Measurements from ENCODE around the gene C2CD2L.

DNA sequence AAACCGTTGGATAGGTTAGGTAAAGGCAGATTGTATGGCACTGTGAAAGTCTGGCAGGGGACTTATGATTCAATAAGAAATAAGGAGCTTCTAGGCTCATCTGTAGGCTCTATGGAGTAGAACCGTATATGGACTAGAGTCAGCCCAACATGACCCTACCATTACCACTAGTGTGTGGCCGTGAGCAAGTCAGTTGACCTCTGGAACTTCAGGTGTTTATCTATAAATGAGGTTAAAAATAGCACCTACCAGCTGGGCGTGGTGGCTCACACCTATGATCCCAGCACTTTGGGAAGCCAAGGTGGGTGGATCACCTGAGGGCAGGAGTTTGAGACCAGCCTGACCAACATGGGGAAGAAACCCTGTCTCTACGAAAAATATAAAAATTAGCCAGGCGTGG is 18.7 kb downstream of the C2CD2L start:
- TF ChIP-seq CTCF (IDR thresholded peaks at IDR 0.05) (no peak), POLR2A (IDR thresholded peaks at IDR 0.05) (no peak)
